Measurements from ENCODE around the gene ZNF605.
"Not testable (repeated sequence)": the region's sequence is repeated elsewhere in the genome, so short reads cannot be mapped to it uniquely, and the experiment has no call there.

ZNF605 gene

DNA sequence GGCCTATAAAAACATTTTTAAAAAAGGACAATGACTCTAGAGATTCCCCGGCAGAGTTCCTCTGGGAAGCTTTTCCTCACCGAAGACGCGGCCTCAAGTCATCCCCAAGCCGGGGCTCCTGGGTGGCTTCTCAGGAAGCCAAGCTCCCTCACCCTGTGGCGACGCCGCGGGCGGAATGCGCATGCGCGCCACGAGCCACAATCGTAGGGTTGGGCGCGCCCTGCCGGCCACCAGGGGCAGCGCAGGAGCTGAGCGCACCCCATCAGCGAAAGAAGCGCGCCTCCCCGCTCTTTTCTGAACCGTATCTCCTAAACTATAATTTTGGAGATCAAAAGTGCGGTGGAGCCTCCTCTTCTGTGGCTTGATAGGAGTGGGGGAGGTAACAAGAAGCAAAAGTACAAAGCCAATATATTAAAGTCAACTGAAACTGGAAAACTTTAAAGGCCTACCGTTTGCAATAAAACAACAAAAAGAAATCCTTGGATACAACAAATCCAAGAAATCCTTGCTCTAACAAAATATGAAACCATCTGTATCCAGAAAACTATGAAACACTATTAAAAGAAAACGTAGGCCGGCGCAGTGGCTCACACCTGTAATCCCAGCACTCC, 51.3 kb downstream of the ZNF605 start:
- no peak for DNase-seq

- DNase-seq, result no peak
Measured at GRCh38 chr12:132899033-132899432, 57.1 kb downstream of the ZNF605 start.

- DNase-seq, result no peak
Measured at GRCh38 chr12:132888852-132889251, 67.3 kb downstream of the ZNF605 start.

DNA sequence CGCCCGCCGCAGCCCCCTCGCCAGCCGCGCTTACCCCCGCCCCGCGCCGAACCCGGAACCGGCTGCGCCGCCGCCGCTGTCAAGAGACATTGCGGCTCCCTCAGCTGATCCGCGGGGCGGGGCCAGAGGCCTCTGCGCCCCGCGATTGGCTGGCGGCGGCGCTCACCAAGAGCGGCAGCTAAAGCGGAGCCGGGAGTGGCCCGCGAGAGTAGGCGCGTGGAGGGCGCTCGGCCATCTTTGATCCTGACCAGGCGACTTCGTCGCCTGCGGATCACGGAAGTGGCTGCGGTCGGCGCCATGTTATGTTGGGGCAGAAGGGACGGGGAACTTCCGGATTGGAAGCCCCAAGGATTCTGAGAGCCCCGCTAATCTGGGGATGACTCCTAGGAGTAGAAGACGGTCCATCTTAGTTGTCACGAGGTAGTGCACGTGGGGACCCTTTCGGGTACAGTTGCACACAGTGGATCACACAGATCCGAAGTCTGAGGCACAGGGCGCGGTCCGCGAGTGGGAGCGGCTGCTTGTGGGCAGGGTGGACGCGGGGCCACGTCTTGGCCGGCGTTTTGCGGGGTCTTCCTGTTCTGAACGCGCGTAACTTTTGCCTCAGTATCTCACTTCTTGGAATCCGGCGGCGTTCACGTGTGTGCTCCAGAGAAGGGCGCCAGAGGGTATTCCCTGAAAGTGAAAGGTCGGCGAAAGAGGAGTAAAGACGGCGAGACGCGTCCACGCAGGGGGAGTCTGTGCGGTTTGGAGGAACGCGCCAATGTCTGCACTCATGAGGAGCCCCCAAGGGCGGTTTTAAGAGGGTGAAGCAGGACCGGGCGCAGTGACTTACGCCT, 68.4 kb downstream of the ZNF605 start, which contains the start of gene CHFR:
Gene CHFR (minus strand): TSS at position 93 of the 839 bp plus-strand sequence. CDS start 277 bp downstream, outside the sequence.
- peak; percentile 87 for DNase-seq

DNA sequence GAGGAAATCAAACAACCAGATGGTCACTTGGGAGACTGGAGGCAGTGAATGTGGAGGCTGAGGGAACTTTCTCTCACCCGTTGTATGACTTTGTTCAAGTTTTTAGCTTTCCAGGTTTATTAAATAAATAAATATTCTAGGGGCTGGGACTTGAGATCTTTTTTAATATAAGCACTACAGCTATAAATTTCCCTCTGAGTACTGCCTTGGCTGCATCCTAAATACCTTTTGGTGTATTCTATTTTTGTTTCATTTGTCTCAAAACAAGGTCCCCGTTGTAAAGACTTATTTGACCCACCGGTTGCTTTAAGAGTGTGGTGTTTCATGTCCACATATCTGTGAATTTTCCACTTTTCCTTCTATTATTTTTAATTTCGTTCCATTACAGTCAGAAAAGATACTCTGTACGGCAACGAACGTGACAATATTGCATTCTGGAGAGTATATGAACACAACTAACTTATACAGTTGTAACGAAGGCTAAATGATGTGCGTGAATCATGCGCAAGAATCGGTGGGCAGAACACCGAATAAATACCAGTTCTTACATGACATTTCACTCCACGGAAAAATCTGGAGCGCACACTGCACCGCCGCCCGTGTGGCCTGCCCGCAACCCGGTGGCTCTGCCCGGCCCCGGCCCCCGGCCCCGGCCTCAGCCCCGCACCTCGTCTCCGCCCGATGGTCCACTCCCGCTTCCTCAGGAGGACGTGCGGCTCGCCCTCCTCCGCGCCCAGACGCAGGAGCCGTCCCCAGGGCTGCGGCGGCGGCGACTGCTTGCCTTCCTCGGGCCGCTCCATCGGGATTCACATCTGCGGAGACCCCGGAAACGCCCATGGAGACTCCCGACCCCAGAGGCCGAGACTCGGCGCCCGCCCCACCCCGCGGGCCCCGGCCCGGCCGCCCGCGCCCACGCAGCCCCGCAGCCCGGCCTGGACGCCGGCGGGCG, 69.3 kb downstream of the ZNF605 start:
- DNase-seq, result no peak

DNA sequence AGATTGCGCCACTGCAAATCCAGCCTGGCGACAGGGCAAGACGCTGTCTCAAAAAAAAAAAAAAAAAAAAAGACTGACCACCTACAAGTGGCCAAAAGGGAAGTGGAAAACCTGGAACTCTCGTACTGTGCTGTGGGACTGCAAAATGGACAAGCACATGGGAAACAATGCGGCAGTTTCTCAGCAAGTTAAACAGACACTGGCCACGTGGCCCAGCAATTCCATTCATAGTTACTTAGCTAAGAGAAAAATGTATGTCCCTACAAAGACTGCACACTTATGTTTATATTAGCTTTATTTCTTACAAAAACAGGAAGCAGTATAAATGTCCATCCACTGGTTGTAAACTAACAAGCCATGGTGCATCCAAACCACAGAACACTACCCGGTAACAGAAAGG, 74.3 kb downstream of the ZNF605 start:
- no peak for DNase-seq

DNA sequence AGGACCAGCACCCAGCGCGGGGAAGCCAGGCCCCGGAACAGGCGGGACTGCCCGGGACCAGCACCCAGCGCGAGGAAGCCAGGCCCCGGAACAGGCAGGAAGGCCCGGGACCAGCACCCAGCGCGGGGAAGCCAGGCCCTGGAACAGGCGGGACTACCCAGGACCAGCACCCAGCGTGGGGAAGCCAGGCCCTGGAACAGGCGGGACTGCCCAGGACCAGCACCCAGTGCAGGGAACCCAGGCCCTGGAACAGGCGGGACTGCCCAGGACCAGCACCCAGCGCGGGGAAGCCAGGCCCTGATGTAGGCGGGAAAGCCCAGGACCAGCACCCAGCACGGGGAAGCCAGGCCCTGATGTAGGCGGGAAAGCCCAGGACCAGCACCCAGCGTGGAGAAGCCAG, 81.5 kb downstream of the ZNF605 start:
- DNase-seq, result not testable (repeated sequence)

DNA sequence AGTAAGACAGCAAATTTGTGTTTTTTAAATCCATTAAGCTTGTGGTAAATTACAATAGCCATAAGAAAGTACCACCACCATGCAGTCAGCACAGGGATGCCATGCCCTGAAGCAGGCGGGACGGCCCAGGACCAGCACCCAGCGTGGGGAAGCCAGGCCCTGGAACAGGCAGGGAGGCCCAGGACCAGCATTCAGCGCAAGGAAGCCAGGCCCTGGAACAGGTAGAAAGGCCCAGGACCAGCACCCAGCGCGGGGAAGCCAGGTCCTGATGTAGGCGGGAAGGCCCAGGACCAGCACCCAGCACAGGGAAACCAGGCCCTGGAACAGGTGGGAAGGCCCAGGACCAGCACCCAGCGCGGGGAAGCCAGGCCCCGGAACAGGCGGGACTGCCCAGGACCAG, 81.9 kb downstream of the ZNF605 start:
- no peak for DNase-seq

GRCh38 chr12:132873724-132874123, 82.4 kb downstream of the ZNF605 start:
- DNase-seq, result no peak

GRCh38 chr12:132872975-132873421, 83.1 kb downstream of the ZNF605 start:
- DNase-seq, result no peak

DNA sequence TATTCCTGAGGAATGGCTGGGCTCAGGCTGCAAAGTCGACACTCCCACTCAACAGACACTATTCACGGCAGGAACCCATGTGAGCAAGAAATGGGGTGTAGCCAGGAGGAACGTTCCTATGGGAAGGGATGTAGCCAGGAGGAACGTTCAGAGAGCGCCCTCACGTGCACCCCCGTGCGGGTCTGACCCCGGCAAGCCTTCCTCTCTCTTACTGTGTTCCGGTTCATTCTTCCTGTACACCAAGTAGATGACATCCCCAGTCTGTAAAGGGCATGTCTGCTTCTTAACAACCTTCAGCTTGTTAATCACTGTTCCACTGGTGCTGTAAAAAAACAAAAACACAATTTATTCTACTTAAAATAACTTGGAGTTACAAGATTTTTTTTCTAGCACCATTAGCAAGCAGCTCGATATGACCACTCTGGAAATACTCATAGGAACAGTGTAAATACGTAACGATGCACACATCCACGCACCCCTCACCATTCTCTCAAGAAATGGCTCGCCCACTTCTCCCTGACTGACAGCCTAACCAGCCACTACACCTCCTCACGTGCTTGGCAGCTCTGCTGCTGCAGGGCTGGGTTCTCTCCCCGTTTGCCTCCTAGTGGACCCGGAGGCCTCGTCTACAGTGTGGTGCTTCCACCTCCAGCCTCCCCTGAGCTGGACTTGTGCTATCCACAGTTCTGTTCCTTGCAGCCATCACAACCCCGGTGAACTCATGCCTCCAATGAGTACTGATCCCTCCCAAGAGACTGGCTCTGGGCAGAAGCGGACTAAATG, 83.8 kb downstream of the ZNF605 start:
- no peak for DNase-seq

GRCh38 chr12:132869551-132869950, 86.6 kb downstream of the ZNF605 start:
- DNase-seq, result no peak

Data from NCI-H446 treated with DMSO at 0.1 percent for 48 hours (cell line).